ENCODE results near the gene IFI27.

DNA sequence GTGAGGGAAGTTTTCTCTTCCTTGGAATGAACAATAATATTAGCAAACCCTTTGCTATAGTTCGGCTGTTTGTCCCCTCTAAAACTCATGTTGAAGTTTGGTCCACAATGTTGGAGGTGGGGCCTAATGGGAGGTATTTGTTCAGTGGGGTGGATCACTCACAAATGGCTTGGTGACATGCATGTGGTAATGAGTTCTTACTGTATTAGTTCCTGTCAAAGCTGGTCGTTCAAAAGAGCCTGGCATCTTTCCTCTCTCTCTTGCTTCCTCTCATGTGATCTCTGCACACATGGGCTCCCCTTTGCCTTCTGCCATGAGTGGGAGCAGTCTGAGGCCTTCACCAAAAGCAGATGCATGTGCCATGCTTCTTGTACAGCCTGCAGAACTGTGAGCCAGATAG lies 50.5 kb downstream of the IFI27 start:
- TF ChIP-seq MXI1 (IDR thresholded peaks at IDR 0.05; ENCODE audit: borderline replicate concordance, low read depth, low read length): no peak
- TF ChIP-seq, protein P1, sequence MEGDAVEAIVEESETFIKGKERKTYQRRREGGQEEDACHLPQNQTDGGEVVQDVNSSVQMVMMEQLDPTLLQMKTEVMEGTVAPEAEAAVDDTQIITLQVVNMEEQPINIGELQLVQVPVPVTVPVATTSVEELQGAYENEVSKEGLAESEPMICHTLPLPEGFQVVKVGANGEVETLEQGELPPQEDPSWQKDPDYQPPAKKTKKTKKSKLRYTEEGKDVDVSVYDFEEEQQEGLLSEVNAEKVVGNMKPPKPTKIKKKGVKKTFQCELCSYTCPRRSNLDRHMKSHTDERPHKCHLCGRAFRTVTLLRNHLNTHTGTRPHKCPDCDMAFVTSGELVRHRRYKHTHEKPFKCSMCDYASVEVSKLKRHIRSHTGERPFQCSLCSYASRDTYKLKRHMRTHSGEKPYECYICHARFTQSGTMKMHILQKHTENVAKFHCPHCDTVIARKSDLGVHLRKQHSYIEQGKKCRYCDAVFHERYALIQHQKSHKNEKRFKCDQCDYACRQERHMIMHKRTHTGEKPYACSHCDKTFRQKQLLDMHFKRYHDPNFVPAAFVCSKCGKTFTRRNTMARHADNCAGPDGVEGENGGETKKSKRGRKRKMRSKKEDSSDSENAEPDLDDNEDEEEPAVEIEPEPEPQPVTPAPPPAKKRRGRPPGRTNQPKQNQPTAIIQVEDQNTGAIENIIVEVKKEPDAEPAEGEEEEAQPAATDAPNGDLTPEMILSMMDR (conservative IDR thresholded peaks at IDR 0.05; ENCODE audit: low read depth, low read length): no peak

Data from IMR-90 (cell line).